ENCODE data around the gene SLC24A3.

DNA sequence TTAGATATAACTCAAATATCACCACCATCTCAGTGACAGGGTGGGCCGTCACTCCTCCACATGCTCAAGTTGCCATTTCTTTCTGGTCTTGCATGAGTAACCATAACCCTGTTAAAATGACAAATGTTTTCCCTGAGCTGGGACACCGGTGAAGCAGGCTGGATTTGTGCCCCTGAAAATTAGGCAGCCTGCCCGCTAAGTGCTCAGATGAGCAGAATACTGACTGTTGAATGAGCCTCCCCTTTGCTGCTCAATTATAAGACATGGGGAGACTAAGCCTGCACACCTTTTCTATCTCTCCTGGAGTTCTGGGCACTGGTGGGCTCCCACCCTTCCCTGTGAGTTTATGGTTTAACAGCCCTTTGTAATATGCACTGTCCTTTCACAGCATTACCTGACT, 161.8 kb downstream of the SLC24A3 start:
- TF ChIP-seq CTCF (IDR thresholded peaks at IDR 0.05; ENCODE audit: low read depth, low read length) = no peak
- TF ChIP-seq POLR2A (IDR thresholded peaks at IDR 0.05; ENCODE audit: extremely low read depth, insufficient read length) = no peak

Data from NB4 (cell line).